HepG2 (cell line): ENCODE data around the gene ABCB4. TPM values are rescaled to one million over a fixed set of nuclear protein-coding genes. Genes with fewer than 3 reads are reported as not detected.

Source experiments
- CBFB ChIP-seq: sonication (generic); formaldehyde crosslinking; IDR thresholded peaks from 2 replicates; pipeline ENCODE4 v1.4.0; 2020; ENCODE audit warnings: missing genetic modification reagents
- KAT7 ChIP-seq: IDR thresholded peaks from 2 replicates; pipeline ENCODE4 v1.6.1; 2018; ENCODE audit warnings: borderline replicate concordance, missing compliant biosample characterization
- MIXL1 ChIP-seq: IDR thresholded peaks from 2 replicates; pipeline ENCODE4 v1.6.1; 2016
- NFE2L2 ChIP-seq: fragments of 150-350 bp; IDR thresholded peaks from 2 replicates; pipeline ENCODE4 v1.6.1; 2014; ENCODE audit warnings: low read length
- SMARCC2 ChIP-seq: fragments of 450-650 bp; IDR thresholded peaks from 2 replicates; pipeline ENCODE4 v1.6.1; 2017; ENCODE audit warnings: antibody characterized with exemption, mild to moderate bottlenecking
- SNRNP70 ChIP-seq: fragments of 200-400 bp; formaldehyde crosslinking; IDR thresholded peaks from 2 replicates; pipeline ENCODE4 v1.6.1; 2017; ENCODE audit warnings: mild to moderate bottlenecking, low read depth, low read length, moderate library complexity
- THYN1 ChIP-seq: sonication (generic); formaldehyde crosslinking; IDR thresholded peaks from 2 replicates; pipeline ENCODE4 v1.8.1; 2023; ENCODE audit warnings: low read depth, mild to moderate bottlenecking, moderate library complexity, missing genetic modification reagents, borderline replicate concordance
- ZNF30 ChIP-seq: sonication (generic); formaldehyde crosslinking; IDR thresholded peaks from 2 replicates; pipeline ENCODE4 v1.5.0; 2020; ENCODE audit warnings: mild to moderate bottlenecking, missing genetic modification reagents
- ZNF678 ChIP-seq: sonication (generic); formaldehyde crosslinking; IDR thresholded peaks from 2 replicates; pipeline ENCODE4 v1.4.0; 2020; ENCODE audit warnings: mild to moderate bottlenecking, missing genetic modification reagents
- ZNF891 ChIP-seq: sonication (generic); formaldehyde crosslinking; IDR thresholded peaks from 2 replicates; pipeline ENCODE4 v1.5.0; 2020; ENCODE audit warnings: mild to moderate bottlenecking, missing genetic modification reagents
- polyA plus RNA-seq, 8 experiments: library from polyadenylated mRNA; depleted of rRNA in 3 of 8; stranded (reverse) in 7 of 8; unstranded in 1 of 8; fragments of >200 nt; fragmentation: Illumina TruSeq in 4 of 8; extraction: Trizol in 4 of 8; gene quantifications; 2 replicates each; pipeline versions ENCODE4 v1.2.1 to v1.2.3, GENCODE V29; 2011 to 2016; ENCODE audit warnings: low read depth in 4 of 8, missing spikeins in 1 of 8, mixed read lengths in 1 of 8; ENCODE audit not compliant: insufficient read depth in 1 of 8
- total RNA-seq, 5 experiments: library from RNA; depleted of rRNA; stranded (reverse); fragments of >200 nt; fragmentation: Illumina TruSeq; extraction: Trizol; gene quantifications; 2 replicates each; pipeline ENCODE4 v1.2.3, GENCODE V29; 2016; ENCODE audit warnings: low read depth in 1 of 5
- TF ChIP-seq, protein P1 (sequence below): IDR thresholded peaks from 2 replicates; pipeline ENCODE4 v1.6.1; 2012; ENCODE audit warnings: low read length, improper control_type of control experiment
- TF ChIP-seq, protein P2 (sequence below): sonication (generic); formaldehyde crosslinking; IDR thresholded peaks from 2 replicates; pipeline ENCODE4 v1.4.0; 2020; ENCODE audit warnings: missing genetic modification reagents
- TF ChIP-seq, protein P3 (sequence below): sonication (generic); formaldehyde crosslinking; IDR thresholded peaks from 2 replicates; pipeline ENCODE4 v1.5.0; 2020; ENCODE audit warnings: missing genetic modification reagents
- TF ChIP-seq, protein P4 (sequence below): sonication (generic); formaldehyde crosslinking; IDR thresholded peaks from 2 replicates; pipeline ENCODE4 v1.8.0; 2022; ENCODE audit warnings: missing genetic modification reagents, low read depth, mild to moderate bottlenecking, borderline replicate concordance
- TF ChIP-seq, protein P5 (sequence below): sonication (generic); formaldehyde crosslinking; IDR thresholded peaks from 2 replicates; pipeline ENCODE4 v1.4.0; 2020; ENCODE audit warnings: missing genetic modification reagents, borderline replicate concordance
- TF ChIP-seq, protein P6 (sequence below): sonication (generic); formaldehyde crosslinking; IDR thresholded peaks from 2 replicates; pipeline ENCODE4 v1.5.0; 2020; ENCODE audit warnings: mild to moderate bottlenecking, missing genetic modification reagents, borderline replicate concordance
- TF ChIP-seq, protein P7 (sequence below): sonication (generic); formaldehyde crosslinking; conservative IDR thresholded peaks from 2 replicates; pipeline ENCODE4 v1.8.0; 2022; ENCODE audit warnings: mild to moderate bottlenecking, moderate library complexity, missing genetic modification reagents

The ABCB4 gene
- total and polyA plus RNA-seq, 2 of the 13 experiments (the other 11 are each of a cell fraction or from before 2014, with no cell fraction given), result 18.0 to 32.4 TPM

DNA sequence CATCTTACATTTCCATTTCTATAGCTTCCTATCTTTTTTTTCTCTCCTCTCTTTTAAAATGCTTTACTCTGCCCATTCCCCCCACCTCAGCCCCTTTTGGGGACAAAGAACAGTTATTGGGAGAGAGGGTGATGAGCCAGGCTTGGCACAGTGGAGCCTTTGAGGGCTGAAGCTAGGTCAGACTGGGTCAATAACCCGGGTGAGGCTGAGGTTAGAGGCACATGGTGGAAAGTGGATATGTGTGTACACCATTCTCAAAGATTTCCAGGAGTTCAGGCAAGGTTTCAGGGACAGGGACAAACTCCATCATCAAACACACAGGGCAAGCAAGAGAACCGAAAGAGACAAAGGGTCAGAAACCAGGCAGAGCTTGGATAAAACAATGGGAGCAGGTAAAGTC, 11.5 kb downstream of the ABCB4 start (continued):
- TF ChIP-seq, protein P1, sequence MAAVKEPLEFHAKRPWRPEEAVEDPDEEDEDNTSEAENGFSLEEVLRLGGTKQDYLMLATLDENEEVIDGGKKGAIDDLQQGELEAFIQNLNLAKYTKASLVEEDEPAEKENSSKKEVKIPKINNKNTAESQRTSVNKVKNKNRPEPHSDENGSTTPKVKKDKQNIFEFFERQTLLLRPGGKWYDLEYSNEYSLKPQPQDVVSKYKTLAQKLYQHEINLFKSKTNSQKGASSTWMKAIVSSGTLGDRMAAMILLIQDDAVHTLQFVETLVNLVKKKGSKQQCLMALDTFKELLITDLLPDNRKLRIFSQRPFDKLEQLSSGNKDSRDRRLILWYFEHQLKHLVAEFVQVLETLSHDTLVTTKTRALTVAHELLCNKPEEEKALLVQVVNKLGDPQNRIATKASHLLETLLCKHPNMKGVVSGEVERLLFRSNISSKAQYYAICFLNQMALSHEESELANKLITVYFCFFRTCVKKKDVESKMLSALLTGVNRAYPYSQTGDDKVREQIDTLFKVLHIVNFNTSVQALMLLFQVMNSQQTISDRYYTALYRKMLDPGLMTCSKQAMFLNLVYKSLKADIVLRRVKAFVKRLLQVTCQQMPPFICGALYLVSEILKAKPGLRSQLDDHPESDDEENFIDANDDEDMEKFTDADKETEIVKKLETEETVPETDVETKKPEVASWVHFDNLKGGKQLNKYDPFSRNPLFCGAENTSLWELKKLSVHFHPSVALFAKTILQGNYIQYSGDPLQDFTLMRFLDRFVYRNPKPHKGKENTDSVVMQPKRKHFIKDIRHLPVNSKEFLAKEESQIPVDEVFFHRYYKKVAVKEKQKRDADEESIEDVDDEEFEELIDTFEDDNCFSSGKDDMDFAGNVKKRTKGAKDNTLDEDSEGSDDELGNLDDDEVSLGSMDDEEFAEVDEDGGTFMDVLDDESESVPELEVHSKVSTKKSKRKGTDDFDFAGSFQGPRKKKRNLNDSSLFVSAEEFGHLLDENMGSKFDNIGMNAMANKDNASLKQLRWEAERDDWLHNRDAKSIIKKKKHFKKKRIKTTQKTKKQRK, result no peak
- no peak for TF ChIP-seq ZNF678 (CRISPR knock-in tag)
- TF ChIP-seq, protein P2, sequence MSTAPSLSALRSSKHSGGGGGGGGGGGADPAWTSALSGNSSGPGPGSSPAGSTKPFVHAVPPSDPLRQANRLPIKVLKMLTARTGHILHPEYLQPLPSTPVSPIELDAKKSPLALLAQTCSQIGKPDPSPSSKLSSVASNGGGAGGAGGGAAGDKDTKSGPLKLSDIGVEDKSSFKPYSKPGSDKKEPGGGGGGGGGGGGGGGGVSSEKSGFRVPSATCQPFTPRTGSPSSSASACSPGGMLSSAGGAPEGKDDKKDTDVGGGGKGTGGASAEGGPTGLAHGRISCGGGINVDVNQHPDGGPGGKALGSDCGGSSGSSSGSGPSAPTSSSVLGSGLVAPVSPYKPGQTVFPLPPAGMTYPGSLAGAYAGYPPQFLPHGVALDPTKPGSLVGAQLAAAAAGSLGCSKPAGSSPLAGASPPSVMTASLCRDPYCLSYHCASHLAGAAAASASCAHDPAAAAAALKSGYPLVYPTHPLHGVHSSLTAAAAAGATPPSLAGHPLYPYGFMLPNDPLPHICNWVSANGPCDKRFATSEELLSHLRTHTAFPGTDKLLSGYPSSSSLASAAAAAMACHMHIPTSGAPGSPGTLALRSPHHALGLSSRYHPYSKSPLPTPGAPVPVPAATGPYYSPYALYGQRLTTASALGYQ (CRISPR knock-in tag), result no peak
- TF ChIP-seq KAT7 (CRISPR knock-in tag), result no peak
- TF ChIP-seq ZNF891 (CRISPR knock-in tag), result no peak
- TF ChIP-seq MIXL1 (CRISPR knock-in tag), result peak; percentile 68
- TF ChIP-seq NFE2L2, result no peak
- no peak for TF ChIP-seq ZNF30 (CRISPR knock-in tag)
- no peak for TF ChIP-seq CBFB (CRISPR knock-in tag)
- TF ChIP-seq, protein P3, sequence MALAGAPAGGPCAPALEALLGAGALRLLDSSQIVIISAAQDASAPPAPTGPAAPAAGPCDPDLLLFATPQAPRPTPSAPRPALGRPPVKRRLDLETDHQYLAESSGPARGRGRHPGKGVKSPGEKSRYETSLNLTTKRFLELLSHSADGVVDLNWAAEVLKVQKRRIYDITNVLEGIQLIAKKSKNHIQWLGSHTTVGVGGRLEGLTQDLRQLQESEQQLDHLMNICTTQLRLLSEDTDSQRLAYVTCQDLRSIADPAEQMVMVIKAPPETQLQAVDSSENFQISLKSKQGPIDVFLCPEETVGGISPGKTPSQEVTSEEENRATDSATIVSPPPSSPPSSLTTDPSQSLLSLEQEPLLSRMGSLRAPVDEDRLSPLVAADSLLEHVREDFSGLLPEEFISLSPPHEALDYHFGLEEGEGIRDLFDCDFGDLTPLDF, result no peak
- TF ChIP-seq, protein P4, sequence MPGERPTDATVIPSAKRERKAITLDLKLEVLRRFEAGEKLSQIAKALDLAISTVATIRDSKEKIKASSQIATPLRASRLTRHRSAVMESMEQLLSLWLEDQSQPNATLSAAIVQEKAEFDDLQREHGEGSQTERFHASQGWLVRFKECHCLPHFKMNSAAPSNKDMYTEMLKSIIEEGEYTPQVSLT (CRISPR knock-in tag), result no peak
- TF ChIP-seq, protein P5, sequence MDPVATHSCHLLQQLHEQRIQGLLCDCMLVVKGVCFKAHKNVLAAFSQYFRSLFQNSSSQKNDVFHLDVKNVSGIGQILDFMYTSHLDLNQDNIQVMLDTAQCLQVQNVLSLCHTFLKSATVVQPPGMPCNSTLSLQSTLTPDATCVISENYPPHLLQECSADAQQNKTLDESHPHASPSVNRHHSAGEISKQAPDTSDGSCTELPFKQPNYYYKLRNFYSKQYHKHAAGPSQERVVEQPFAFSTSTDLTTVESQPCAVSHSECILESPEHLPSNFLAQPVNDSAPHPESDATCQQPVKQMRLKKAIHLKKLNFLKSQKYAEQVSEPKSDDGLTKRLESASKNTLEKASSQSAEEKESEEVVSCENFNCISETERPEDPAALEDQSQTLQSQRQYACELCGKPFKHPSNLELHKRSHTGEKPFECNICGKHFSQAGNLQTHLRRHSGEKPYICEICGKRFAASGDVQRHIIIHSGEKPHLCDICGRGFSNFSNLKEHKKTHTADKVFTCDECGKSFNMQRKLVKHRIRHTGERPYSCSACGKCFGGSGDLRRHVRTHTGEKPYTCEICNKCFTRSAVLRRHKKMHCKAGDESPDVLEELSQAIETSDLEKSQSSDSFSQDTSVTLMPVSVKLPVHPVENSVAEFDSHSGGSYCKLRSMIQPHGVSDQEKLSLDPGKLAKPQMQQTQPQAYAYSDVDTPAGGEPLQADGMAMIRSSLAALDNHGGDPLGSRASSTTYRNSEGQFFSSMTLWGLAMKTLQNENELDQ, result no peak
- no peak for TF ChIP-seq THYN1
- TF ChIP-seq SMARCC2, result no peak
- TF ChIP-seq, protein P6, sequence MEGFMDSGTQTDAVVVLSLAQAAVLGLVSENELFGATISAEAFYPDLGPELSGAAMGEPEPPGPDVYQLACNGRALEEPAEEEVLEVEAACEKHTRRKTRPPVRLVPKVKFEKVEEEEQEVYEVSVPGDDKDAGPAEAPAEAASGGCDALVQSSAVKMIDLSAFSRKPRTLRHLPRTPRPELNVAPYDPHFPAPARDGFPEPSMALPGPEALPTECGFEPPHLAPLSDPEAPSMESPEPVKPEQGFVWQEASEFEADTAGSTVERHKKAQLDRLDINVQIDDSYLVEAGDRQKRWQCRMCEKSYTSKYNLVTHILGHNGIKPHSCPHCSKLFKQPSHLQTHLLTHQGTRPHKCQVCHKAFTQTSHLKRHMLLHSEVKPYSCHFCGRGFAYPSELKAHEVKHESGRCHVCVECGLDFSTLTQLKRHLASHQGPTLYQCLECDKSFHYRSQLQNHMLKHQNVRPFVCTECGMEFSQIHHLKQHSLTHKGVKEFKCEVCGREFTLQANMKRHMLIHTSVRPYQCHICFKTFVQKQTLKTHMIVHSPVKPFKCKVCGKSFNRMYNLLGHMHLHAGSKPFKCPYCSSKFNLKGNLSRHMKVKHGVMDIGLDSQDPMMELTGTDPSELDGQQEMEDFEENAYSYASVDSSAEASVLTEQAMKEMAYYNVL (CRISPR knock-in tag), result peak; percentile 87; the same call in 1 of the 2 replicates
- no peak for TF ChIP-seq SNRNP70
- TF ChIP-seq, protein P7, sequence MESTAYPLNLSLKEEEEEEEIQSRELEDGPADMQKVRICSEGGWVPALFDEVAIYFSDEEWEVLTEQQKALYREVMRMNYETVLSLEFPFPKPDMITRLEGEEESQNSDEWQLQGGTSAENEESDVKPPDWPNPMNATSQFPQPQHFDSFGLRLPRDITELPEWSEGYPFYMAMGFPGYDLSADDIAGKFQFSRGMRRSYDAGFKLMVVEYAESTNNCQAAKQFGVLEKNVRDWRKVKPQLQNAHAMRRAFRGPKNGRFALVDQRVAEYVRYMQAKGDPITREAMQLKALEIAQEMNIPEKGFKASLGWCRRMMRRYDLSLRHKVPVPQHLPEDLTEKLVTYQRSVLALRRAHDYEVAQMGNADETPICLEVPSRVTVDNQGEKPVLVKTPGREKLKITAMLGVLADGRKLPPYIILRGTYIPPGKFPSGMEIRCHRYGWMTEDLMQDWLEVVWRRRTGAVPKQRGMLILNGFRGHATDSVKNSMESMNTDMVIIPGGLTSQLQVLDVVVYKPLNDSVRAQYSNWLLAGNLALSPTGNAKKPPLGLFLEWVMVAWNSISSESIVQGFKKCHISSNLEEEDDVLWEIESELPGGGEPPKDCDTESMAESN (CRISPR knock-in tag), result 0 out of 2 replicates have a peak, but pooled peaks have one; percentile 68
